HEK293 (cell line): ENCODE measurements around the gene STARD3.

Experiments used
- CTCF ChIA-PET: fragments of 350-600 bp; formaldehyde crosslinking; extraction: SDS; loops from one replicate; lab custom pipeline; 2021; ENCODE audit warnings: antibody characterized with exemption; lab: Yijun Ruan, JAX
- POLR2A ChIA-PET: fragments of 300-600 bp; formaldehyde crosslinking; extraction: SDS; loops from one replicate; lab custom pipeline; 2020; ENCODE audit warnings: antibody characterized with exemption, inconsistent platforms; lab: Yijun Ruan, JAX
- H3K27ac ChIP-seq: fragments of 200-500 bp; sonication (Bioruptor generic); 2 replicates; pipeline ENCODE4 v1.5.1; 2014; ENCODE audit warnings: low read depth, low read length, control low read depth, inconsistent platforms; ENCODE audit errors: extremely low read depth
- H3K36me3 ChIP-seq, 2 experiments: fragments of 200-500 bp in 1 of 2; sonication (Bioruptor generic) in 1 of 2; 1 replicate in 1 of 2; 2 replicates in 1 of 2; pipeline ENCODE4 v1.5.1; 2014 to 2017; ENCODE audit warnings: inconsistent platforms in 2 of 2, low read length in 2 of 2; ENCODE audit not compliant: control insufficient read depth in 2 of 2, insufficient read depth in 1 of 2
- H3K4me1 ChIP-seq: fragments of 200-500 bp; sonication (Bioruptor generic); 2 replicates; pipeline ENCODE4 v1.5.1; 2014; ENCODE audit warnings: mild to moderate bottlenecking, low read length, inconsistent platforms; ENCODE audit not compliant: control insufficient read depth, insufficient read depth
- H3K4me3 ChIP-seq: 2 replicates; pipeline ENCODE4 v1.5.1; 2011; ENCODE audit warnings: low read depth, mild to moderate bottlenecking, control low read depth, low read length, moderate library complexity
- H3K9me3 ChIP-seq: fragments of 200-500 bp; sonication (Bioruptor generic); 2 replicates; pipeline ENCODE4 v1.5.1; 2014; ENCODE audit warnings: low read depth, low read length, inconsistent platforms; ENCODE audit not compliant: control insufficient read depth, insufficient read depth
- PRDM10 ChIP-seq: fragments of 450-650 bp; formaldehyde crosslinking; IDR thresholded peaks from 2 replicates; pipeline ENCODE4 v1.5.1; 2016; ENCODE audit warnings: missing biosample characterization, missing genetic modification characterization
- SP2 ChIP-seq: fragments of 450-650 bp; formaldehyde crosslinking; IDR thresholded peaks from 2 replicates; pipeline ENCODE4 v1.5.1; 2016; ENCODE audit warnings: missing biosample characterization, missing genetic modification characterization
- TCF7L2 ChIP-seq: IDR thresholded peaks from 2 replicates; pipeline ENCODE4 v1.6.1; 2011; ENCODE audit warnings: low read depth, mild to moderate bottlenecking, inconsistent platforms, low read length, moderate library complexity, borderline replicate concordance
- ZBTB10 ChIP-seq: fragments of 450-650 bp; formaldehyde crosslinking; IDR thresholded peaks from 2 replicates; pipeline ENCODE4 v1.5.1; 2016; ENCODE audit warnings: missing biosample characterization, missing genetic modification characterization
- ZBTB11 ChIP-seq: fragments of 450-650 bp; formaldehyde crosslinking; conservative IDR thresholded peaks from 2 replicates; pipeline ENCODE4 v1.5.1; 2016; ENCODE audit warnings: low read depth, missing biosample characterization, missing genetic modification characterization
- ZIC2 ChIP-seq: fragments of 450-650 bp; formaldehyde crosslinking; IDR thresholded peaks from 2 replicates; pipeline ENCODE4 v1.5.1; 2016; ENCODE audit warnings: missing biosample characterization, missing genetic modification characterization
- ZNF112 ChIP-seq: fragments of 450-650 bp; formaldehyde crosslinking; IDR thresholded peaks from 2 replicates; pipeline ENCODE4 v1.5.0; 2017; ENCODE audit warnings: missing biosample characterization, missing genetic modification characterization
- ZNF18 ChIP-seq: fragments of 450-650 bp; formaldehyde crosslinking; IDR thresholded peaks from 2 replicates; pipeline ENCODE4 v1.5.1; 2016; ENCODE audit warnings: missing biosample characterization, missing genetic modification characterization
- ZNF391 ChIP-seq: fragments of 450-650 bp; formaldehyde crosslinking; IDR thresholded peaks from 2 replicates; pipeline ENCODE4 v1.5.1; 2016; ENCODE audit warnings: low read depth, missing biosample characterization, missing genetic modification characterization, borderline replicate concordance
- ZNF398 ChIP-seq: fragments of 450-650 bp; formaldehyde crosslinking; IDR thresholded peaks from 2 replicates; pipeline ENCODE4 v1.5.1; 2017; ENCODE audit warnings: missing biosample characterization, missing genetic modification characterization
- ZNF449 ChIP-seq: fragments of 450-650 bp; formaldehyde crosslinking; IDR thresholded peaks from 2 replicates; pipeline ENCODE4 v1.5.1; 2017; ENCODE audit warnings: missing biosample characterization, mild to moderate bottlenecking, missing genetic modification characterization, moderate library complexity
- ZNF610 ChIP-seq: fragments of 450-650 bp; formaldehyde crosslinking; IDR thresholded peaks from 2 replicates; pipeline ENCODE4 v1.5.1; 2016; ENCODE audit warnings: missing biosample characterization, missing genetic modification characterization, borderline replicate concordance
- ZNF704 ChIP-seq: fragments of 450-650 bp; formaldehyde crosslinking; IDR thresholded peaks from 2 replicates; pipeline ENCODE4 v1.5.1; 2016; ENCODE audit warnings: missing biosample characterization, missing genetic modification characterization
- ZNF76 ChIP-seq: fragments of 450-650 bp; formaldehyde crosslinking; IDR thresholded peaks from 2 replicates; pipeline ENCODE4; 2016; ENCODE audit warnings: low read depth, missing biosample characterization, missing genetic modification characterization, borderline replicate concordance
- ZSCAN30 ChIP-seq: fragments of 450-650 bp; IDR thresholded peaks from 2 replicates; pipeline ENCODE4 v1.5.1; 2018; ENCODE audit warnings: missing biosample characterization, mild to moderate bottlenecking, missing genetic modification characterization, moderate library complexity

Gene STARD3

GRCh38 chr17:39606434-39607056, 30.4 kb upstream of the STARD3 start:
- Histone ChIP-seq H3K36me3 (no peaks in the 10 kb centered on the region), H3K27ac (no peak overlapping the region), H3K4me3 (peak overlapping the region; percentile 22), H3K4me1 (peaks cover 24% of the 10 kb centered on the region), H3K9me3 (no peaks in the 10 kb centered on the region)
- POLR2A ChIA-PET = interaction anchor here (0.8 to 1.3 kb wide), 2 partner anchors 12 to 22 kb away, joined by 3 read pairs; no protein-coding TSS in a partner anchor
- CTCF ChIA-PET = interaction anchor here (1.0 to 3.0 kb wide), 3 partner anchors 13 to 30 kb away, joined by 3 to 41 read pairs (median 5); no protein-coding TSS in a partner anchor
- TF ChIP-seq ZSCAN30 (tag by site-specific recombination) (peak; percentile 37; the same call in 1 of the 2 replicates), ZBTB11 (tag by site-specific recombination) (no peak), ZNF610 (tag by site-specific recombination) (no peak), ZNF112 (tag by site-specific recombination) (no peak), SP2 (peak; percentile 25; the same call in 1 of the 2 replicates), ZNF76 (no peak), ZNF704 (tag by site-specific recombination) (no peak), ZNF398 (tag by site-specific recombination) (peak; percentile 54), ZBTB10 (peak; percentile 79; the same call in 1 of the 2 replicates), ZNF449 (tag by site-specific recombination) (peak; percentile 76), TCF7L2 (no peak), PRDM10 (tag by site-specific recombination) (peak; percentile 64), ZIC2 (tag by site-specific recombination) (peak; percentile 39; the same call in 1 of the 2 replicates), ZNF391 (tag by site-specific recombination) (no peak), ZNF18 (tag by site-specific recombination) (no peak)
